ENCODE results near the gene GFAP.
"Not testable (repeated sequence)": the region's sequence is repeated elsewhere in the genome, so short reads cannot be mapped to it uniquely, and the experiment has no call there.

GFAP gene

DNA sequence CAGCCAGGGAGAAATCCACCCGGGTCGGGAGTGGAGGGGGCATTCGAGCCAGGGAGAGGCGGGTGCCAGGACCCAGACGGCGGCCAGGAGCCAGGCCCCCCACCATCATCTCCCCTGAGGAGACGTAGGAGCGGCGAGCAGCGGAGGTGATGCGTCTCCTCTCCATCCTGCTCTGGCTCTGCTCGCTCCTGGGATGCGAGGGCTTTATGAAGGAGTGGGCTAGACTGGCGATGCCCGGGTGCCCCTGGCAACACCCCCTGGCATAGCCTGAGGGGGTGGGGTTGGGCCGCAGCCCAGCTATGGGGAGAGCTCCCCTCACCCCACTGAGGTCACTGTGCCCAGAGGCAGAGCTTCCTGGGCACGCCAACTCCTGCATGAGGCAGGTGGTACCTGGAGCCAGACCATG lies at the start of gene GFAP:
TSS of gene GFAP (minus strand) at position 180 of the 406 bp plus-strand sequence. CDS start at position 166, 14 bp downstream.
- DNase-seq (ENCODE audit: low spot score): no peak

- no peak for DNase-seq (ENCODE audit: low spot score)
Observed at GRCh38 chr17:44961921-44962350, 46.6 kb upstream of the GFAP start.

DNA sequence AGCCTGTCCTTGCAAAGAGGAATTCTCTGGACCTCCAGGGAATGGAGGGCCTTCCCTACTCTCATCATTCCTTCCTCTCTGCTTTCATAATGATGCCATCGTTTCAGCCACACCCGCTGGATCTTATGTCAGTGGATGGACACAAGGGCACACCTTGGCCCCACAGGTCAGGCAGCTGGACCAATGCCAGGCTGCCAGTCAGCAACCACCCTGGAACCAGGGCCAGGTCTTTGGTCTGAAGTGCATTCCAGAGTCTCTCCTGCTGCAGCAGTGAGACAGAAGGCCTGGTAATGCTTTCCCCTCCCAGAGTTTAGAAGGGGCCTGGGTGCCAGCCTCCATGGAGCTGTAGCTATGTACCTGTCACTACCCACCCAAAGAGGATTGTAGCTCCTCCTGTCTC lies 45.4 kb upstream of the GFAP start:
- DNase-seq (ENCODE audit: low spot score): peak; percentile 28

DNA sequence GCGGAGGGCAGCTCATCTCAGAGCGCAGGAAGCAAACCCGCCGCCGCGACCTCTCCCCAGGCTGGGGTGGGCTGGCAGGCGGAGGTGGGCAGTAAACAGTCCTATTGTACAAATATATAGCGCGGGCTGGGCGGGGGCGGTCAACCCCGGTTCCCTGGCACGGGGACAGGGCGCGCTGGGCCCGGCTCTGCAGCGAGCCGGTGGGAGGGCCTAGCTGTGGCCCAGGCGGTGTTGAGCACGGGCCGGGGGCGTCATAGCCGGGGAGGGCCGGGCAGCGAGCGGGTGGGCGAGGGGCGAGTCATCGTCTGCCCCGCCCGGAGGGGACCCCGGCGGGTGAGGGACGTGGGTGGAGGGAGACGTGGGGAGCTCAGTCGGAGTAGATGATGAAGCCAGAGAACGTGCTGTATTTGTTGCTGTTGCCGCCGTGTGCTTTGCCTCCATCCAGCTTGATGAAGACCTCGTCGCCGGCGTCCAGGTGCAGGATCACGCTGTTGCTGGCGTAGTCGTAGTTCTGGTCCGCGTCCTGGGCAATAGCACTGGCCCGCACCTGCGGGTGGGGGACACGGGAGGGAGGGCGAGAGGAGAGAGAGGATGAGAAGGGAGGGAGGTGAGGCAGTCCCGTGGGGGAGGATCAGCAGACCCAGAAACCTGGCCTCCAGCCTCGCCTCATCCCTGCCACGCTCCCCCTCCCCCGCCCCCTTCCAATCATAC lies 44.7 kb upstream of the GFAP start:
- no peak for DNase-seq (ENCODE audit: low spot score)

GRCh38 chr17:44956998-44957981 lies 42.0 kb upstream of the GFAP start:
- no peak for DNase-seq (ENCODE audit: low spot score)

DNA sequence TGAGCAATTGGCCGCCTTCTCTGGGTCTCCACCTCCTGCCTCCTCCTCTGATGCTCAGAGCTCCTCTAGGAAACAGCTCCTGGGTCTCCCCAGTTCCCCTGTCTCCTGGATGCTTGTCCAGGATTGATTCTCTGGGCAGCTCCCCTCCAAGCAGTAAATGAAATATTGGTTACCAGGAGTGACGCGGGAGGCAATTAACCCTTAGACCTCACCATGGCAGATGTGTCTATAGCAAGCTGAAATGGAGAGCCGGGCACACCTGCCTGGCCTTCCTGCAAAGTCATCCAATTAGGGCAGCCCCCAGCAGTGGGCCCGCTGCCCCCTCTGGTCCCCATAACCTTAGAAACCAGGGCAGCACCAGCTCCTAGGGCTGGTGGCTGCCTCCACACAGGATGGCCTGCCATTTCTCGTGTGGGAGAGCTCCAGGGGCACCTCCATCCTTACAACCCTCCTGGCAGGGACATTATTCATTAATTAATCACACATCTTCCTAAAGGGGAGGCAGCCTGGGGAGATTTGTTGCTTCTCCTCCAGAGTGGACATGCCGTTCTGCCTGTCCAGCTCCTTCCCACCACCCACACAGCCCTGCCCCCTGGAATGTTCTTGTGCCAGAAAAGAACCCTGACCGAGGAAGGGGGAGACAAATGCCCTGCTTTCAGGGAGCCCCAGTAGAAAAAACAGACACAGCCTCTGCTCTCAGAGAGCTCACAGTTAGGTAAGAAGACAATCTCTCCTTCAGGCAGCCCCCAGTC lies 40.5 kb upstream of the GFAP start:
- no peak for DNase-seq (ENCODE audit: low spot score)

DNA sequence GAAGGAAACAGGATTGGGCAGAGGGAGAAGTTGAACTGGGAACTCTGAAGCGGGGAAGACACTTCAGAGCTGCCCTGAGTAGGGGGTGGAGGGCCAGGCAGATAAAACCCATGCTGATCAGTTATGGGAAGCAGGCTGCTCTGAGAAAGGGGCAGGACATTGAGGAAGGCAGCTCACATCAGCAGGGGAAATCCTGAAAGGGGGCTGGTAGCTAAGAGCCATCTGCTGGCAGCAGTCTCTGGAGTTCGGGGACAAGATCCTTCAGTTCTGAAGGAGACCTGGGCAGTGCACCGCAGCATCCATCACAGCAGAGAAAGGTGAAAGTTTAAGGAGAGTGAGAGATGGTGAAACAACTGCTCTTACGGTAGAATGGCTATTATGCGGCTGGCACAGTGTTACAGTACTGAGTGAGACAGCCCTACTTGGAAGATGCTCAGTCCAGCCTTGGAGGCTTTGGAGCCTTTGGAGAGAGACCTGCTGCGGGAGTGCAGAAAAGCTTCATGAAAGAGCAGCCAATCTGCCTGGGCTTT lies 37.7 kb upstream of the GFAP start:
- DNase-seq (ENCODE audit: low spot score): no peak

DNA sequence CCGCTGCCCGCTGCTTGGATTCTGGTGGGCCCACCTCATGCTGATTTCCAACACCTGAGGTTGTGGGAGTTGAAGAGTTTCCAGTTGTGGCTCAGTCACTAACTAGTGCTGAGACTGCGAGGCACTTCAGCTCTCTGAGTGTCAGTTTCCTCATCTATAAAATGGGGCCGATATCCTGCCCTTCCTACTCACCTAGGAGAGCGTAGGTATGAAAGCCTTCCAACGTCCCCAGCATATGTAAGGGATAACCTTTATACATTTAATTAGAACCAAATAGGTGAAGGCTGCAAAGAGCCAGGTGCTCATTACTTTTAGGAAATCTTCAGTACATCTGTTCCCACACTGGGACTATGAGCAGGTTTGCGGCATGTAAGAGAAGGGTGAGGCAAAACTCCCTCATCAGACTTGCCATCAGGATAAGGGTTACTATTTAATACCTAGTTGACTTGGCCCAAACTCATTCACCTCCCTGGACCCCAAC lies 33.1 kb upstream of the GFAP start:
- DNase-seq (ENCODE audit: low spot score): no peak

GRCh38 chr17:44947461-44948314 lies 32.4 kb upstream of the GFAP start, which contains the start of gene KIF18B:
Gene KIF18B (minus strand): TSS chr17:44947773. CDS start chr17:44936344, 11,429 bp downstream.
- peak; percentile 94 for DNase-seq (ENCODE audit: low spot score)

DNA sequence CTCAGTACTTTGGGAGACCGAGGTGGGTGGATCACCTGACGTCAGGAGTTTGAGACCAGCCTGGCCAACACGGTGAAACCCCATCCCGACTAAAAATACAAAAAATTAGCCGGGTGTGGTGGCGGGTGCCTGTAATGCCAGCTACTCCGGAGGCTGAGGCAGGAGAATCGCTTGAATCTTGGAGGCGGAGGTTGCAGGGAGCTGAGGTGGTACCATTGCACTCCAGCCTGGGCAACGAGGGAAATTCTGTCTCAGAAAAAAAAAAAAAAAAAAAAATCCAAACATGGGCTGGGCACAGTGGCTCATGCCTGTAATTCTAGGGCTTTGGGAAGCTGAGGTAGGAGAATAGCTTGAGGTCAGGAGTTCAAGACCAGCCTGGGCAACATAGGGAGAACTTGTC lies 30.4 kb upstream of the GFAP start:
- not testable (repeated sequence) for DNase-seq (ENCODE audit: low spot score)

DNA sequence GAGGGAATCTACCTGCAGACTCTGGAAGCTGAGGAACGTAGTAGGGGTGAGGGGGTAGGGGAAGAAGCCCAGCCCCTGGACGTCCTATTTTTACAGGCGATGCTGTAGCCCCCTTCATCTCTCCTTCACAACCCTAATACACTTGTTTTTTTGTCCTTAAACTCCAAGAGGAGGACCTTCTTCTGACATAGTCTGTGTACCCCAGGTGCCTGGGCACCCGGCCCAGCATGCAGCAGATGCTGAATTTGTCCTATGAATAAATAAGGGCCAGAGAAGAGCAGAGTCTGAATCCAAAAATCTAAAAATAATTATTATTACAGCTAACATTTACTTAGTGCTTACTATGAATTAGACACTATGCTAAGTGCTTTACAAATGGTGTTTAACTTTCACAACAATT lies 27.2 kb upstream of the GFAP start:
- DNase-seq (ENCODE audit: low spot score): no peak

DNA sequence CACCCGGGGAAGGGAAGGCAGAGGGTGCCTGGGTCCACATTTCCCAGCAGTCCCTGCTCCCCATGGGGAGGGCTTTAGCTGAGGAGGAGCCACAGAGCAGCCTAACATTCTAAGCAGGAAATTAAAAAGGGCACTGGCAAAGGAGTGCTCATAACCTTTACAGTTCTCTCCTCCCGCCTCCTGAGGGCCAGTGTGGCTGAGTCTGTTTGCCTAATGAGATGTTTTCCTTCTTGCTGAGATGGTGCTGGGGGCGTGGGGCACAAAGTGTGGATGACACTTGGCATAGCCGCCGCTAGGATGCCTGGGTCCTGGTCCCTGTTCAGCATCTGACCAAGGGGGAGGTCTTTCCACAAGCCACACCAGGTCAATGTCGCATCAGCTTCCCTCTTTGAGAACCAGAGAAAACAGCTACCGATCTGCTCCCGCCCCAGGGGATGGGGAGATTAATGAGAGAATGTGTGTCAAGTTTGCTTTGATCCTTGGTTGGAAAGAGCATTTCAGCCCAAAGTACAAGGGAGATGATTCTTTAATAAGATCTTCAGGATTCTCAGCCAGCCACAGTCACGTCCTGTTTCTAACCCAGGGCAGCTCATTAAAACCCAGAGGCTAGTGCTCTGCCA lies 26.5 kb upstream of the GFAP start:
- DNase-seq (ENCODE audit: low spot score): no peak

DNA sequence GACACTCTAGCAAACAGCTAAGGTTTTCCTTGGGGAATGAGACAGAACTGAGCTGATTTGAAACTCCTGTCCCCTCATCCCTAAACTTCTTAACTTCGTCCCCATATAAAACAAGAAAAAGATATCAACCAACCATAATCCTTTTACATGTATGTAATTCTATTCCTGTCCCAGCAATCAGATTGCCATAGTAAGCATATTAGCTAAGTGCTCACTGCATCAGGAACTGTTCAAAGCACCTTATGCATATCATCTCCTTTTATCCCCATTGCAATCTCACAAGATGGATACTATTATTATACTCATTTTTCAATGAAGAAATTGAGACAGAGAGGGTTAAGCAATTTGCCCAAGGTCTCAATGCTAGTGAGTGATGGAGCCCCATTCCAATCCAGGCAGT lies 25.5 kb upstream of the GFAP start:
- no peak for DNase-seq (ENCODE audit: low spot score)

- no peak for DNase-seq (ENCODE audit: low spot score)
Observed at GRCh38 chr17:44940317-44940716, 25.0 kb upstream of the GFAP start.

DNA sequence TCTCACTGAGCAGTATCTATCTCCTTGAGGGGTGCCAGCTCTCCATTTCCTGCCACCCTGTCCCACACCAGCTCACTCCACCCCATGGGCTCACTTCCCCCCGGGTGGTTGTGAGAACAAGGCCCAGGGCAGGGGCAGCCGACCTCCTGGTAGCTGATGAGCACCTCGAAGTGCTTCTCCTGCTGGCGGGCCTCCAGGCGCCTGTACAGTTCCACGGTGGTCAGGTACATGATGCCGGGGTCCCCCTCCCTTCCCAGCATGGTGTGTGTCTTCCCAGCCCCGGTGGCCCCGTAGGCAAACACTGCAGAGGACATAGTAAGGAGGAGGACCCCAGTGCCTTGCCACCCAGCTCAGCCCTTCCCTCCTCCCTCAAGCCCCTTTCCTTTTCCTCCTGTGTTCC lies 19.8 kb upstream of the GFAP start:
- DNase-seq (ENCODE audit: low spot score): no peak

DNA sequence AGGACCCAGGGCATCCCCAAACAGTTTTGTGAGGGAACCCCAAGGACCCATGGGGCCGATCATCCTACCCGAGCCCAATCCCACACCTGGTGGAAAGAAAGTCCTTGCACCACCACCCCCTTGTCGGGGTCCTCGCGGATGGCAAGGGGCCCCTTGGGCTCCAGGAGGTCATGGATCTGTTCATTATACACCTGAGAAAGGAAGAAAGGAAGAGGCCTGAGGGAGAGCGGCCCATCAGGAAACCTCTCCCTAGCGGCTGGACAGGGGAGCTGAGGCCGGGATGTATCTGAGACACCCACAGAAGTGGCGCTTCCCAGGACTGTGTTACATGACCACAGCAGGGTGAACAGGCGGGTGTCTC lies 19.4 kb upstream of the GFAP start:
- no peak for DNase-seq (ENCODE audit: low spot score)

GRCh38 chr17:44933824-44934744 lies 18.8 kb upstream of the GFAP start:
- DNase-seq (ENCODE audit: low spot score): no peak

GRCh38 chr17:44932787-44933097 lies 17.4 kb upstream of the GFAP start:
- DNase-seq (ENCODE audit: low spot score): no peak

- no peak for DNase-seq (ENCODE audit: low spot score)
Observed at GRCh38 chr17:44932096-44932786, 16.9 kb upstream of the GFAP start.

All from LoVo (cell line).